Measurements from ENCODE around the gene CHST2. TPM values are rescaled to one million over a fixed set of nuclear protein-coding genes. Genes with fewer than 3 reads are reported as not detected.

CHST2 gene
- total RNA-seq, 1 donor from 2014 or later = 16.6 TPM

DNA sequence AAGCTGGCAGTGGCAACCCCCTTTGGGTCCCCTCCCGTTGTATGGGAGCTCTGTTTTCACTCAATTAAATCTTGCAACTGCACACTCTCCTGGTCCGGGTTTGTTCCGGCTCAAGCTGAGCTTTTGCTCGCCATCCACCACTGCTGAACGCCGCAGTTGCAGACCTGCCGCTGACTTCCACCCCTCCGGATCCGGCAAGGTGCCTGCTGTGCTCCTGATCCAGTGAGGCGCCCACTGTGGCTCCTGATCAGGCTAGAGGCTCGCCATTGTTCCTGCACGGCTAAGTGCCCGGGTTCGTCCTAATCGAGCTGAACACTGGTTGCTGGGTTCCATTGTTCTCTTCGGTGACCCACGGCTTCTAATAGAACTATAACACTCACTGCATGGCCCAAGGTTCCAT lies 22.8 kb downstream of the CHST2 start:
- intact Hi-C loops (cut with DNase I) = no loop called here
- H3K4me1 ChIP-seq = no peaks in the 10 kb centered on the region
- no peaks in the 10 kb centered on the region for H3K9me3 ChIP-seq
- DNase-seq (ENCODE audit: low spot score in 2 of 2) = no peak
- TF ChIP-seq CTCF (IDR thresholded peaks at IDR 0.05) = no peak
- no peak overlapping the region for H3K27ac ChIP-seq
- no peaks in the 10 kb centered on the region for H3K36me3 ChIP-seq
- H3K4me3 ChIP-seq = no peak overlapping the region
- H3K27me3 ChIP-seq = no peaks in the 10 kb centered on the region

- no peak for TF ChIP-seq CTCF (IDR thresholded peaks at IDR 0.05)
- no peaks in the 10 kb centered on the region for H3K9me3 ChIP-seq
- no peak for DNase-seq (ENCODE audit: low spot score in 2 of 2)
- no peaks in the 10 kb centered on the region for H3K27me3 ChIP-seq
- no peaks in the 10 kb centered on the region for H3K36me3 ChIP-seq
- H3K27ac ChIP-seq = no peak overlapping the region
- intact Hi-C loops (cut with DNase I) = no loop called here
- no peak overlapping the region for H3K4me3 ChIP-seq
- H3K4me1 ChIP-seq = no peaks in the 10 kb centered on the region
Measured at GRCh38 chr3:143145906-143146305, 26.3 kb downstream of the CHST2 start.

- Histone ChIP-seq H3K36me3 (no peaks in the 10 kb centered on the region), H3K4me1 (no peaks in the 10 kb centered on the region), H3K4me3 (no peak overlapping the region), H3K27ac (no peak overlapping the region), H3K9me3 (no peaks in the 10 kb centered on the region), H3K27me3 (no peaks in the 10 kb centered on the region)
- no peak for DNase-seq (ENCODE audit: low spot score in 2 of 2)
- no peak for TF ChIP-seq CTCF (IDR thresholded peaks at IDR 0.05)
- intact Hi-C loops (cut with DNase I) = no loop called here
Measured at GRCh38 chr3:143146486-143147274, 27.1 kb downstream of the CHST2 start.

- H3K4me3 ChIP-seq = no peak overlapping the region
- H3K27ac ChIP-seq = no peak overlapping the region
- no peaks in the 10 kb centered on the region for H3K4me1 ChIP-seq
- H3K9me3 ChIP-seq = no peaks in the 10 kb centered on the region
- H3K36me3 ChIP-seq = no peaks in the 10 kb centered on the region
- no peak for DNase-seq (ENCODE audit: low spot score in 2 of 2)
- no peak for TF ChIP-seq CTCF (IDR thresholded peaks at IDR 0.05)
- intact Hi-C loops (cut with DNase I) = no loop called here
- no peaks in the 10 kb centered on the region for H3K27me3 ChIP-seq
Measured at GRCh38 chr3:143147707-143148106, 28.1 kb downstream of the CHST2 start.

DNA sequence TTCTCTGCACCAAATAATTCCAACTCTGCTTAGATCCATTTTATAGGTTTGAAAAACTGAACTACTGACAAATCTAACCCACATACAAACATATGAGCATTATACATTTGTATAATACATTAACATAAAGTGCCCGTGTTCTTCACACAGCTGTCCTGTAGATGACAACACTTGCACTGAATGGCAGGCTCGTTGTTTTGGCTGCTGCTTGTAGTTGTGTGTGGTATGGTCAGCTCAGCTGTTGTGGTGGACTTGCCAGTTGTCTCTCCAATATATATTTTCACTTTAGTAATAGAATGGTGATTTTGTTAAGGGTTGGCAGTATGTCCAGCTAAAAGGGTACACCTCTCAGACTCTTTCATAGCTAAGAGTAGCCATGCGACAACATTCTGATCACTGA lies 30.5 kb downstream of the CHST2 start:
- no peaks in the 10 kb centered on the region for H3K4me1 ChIP-seq
- H3K4me3 ChIP-seq = no peak overlapping the region
- H3K9me3 ChIP-seq = no peaks in the 10 kb centered on the region
- no peak for TF ChIP-seq CTCF (IDR thresholded peaks at IDR 0.05)
- DNase-seq (ENCODE audit: low spot score in 2 of 2) = no peak
- intact Hi-C loops (cut with DNase I) = no loop called here
- H3K27me3 ChIP-seq = no peaks in the 10 kb centered on the region
- no peak overlapping the region for H3K27ac ChIP-seq
- H3K36me3 ChIP-seq = no peaks in the 10 kb centered on the region

All from ascending aorta (tissue), 2 donors.